ENCODE measurements around the gene CDNF.
"Not testable (repeated sequence)": the region's sequence is repeated elsewhere in the genome, so short reads cannot be mapped to it uniquely, and the experiment has no call there.

CDNF gene

DNA sequence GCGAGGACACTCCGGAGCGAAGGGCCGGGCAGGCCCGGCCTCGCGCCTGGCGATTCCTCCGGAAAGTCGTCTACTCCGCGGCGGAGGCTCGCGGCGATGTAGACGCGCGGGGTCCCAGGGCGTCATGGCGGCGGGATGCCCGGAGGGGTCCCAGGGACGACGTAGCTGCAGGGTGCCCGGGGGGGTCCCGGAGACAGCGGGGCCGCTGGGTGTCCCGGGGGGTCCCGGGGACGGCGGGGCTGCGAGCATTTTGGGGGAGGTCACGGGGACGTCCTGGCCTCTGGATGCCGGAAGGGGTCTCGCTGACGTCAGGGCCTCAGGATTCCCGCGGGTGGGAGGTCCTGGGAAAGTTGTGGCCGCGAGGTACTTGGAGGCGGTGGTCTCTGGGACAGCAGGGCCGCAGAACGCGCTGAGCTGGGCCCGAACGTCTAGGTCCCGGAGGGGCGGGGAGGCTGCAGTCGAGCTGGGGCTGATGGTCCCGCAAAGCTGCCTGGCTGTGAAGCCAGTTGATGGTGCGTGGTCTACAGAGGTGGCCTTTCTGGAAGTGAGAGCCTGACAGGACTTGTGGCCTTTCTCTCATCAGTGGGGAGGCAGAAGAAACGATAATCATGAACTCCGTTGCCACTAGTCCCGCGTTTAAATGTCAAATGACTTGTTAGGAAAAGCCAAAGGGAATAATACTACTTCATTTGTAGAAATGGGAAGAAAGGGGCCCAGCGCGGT lies 906 bp upstream of the CDNF start:
- DNase-seq, result no peak

DNA sequence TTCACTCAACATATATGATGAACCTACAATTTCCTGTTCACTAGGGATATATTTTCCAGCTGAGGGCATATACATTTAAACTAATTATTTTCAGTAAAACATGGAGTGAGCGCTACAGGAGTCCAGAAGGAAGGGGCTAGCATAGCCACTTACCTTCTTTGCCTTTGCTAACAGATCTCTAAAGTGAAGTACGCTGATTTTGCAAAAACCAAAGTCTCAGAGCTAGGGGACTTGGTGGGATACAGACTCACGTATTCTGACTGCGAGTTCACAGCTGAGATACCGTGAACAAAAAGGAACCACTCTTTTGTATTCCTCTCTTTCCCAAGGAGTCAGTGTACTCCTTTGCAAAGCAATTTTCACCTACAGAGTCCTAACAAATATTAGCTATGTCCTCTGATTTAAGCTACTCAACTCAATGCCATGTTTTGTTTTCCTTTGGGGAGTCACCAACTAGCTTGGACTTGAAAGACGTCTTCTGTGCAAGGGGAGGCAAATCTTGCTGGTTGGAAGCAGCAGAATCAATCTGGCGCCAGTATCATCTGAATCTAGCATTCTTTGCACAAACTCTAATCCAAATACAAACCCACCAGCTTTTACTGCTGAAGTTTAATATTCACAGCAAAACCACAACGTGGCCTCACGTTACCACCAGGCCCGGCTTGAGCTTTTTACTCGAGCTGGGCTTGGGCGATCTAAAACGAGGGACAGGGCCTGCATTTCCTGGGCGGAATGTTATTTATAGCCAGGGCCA lies 657 bp downstream of the CDNF start:
- DNase-seq, result no peak

DNA sequence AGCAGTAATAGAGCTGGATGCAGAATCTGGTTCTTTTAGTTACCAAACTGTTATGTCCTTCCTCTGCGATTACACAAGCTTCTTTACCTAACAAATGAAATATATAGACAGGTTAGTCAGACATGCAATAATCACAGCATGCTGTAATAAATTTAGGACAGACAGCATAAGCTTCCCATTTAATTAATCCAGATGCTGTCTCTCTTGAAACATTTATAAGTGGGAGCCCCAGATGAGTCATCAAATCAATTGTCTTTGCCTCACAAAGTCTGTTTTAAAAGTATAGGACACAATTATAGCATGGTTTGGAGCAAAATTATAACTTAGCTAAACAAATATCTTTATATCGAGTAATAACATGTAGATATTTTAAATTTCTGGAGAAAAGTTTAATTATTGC lies 1.6 kb downstream of the CDNF start:
- no peak for DNase-seq

DNA sequence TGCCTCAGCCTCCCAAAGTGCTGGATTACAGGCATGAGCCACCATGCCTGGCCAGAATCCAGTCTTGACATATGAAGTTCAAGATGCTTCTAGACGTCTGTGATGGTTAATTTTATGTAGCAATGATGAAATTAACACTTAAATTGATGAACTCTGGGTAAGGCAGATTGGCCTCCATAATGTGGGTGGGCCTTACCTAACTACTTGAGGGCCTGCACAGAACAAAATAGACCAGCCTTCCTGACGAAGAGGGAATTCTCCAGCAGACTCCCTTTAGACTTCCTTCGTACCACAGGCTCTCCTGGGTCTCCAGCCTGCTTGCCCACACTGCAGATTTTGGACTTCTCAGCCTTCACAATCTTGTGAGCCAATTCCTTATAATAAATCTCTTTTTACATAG lies 4.7 kb downstream of the CDNF start:
- no peak for DNase-seq

DNA sequence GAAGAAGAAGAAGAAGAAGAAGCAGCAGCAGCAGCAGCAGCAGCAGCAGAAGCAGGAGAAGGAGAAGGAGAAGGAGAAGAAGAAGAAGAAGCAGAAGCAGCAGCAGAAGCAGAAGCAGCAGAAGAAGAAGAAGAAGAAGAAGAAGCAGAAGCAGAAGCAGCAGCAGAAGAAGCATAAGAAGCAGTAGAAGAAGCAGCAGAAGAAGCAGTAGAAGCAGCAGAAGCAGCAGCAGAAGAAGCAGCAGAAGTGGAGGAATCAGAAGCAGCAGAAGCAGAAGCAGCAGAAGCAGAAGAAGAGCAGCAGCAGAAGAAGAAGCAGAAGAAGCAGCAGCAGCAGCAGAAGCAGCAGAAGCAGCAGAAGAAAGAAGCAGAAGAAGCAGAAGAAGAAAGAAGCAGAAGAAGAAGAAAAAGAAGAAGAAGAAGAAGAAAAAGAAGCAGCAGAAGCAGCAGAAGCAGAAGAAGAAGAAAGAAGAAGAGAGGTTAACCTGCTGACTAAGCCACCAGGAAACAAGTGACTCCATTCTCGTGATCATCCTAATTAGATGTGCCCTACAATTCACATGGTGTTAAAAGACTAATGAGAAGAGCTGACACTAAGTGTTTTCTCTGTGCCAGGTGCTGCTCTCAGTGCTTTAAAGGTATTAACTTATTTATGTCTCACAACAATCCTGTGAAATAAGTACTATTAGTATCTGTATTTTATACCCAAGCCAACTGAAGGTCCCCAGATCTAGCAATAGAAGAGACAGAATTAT lies 11.6 kb downstream of the CDNF start:
- DNase-seq, result no peak

DNA sequence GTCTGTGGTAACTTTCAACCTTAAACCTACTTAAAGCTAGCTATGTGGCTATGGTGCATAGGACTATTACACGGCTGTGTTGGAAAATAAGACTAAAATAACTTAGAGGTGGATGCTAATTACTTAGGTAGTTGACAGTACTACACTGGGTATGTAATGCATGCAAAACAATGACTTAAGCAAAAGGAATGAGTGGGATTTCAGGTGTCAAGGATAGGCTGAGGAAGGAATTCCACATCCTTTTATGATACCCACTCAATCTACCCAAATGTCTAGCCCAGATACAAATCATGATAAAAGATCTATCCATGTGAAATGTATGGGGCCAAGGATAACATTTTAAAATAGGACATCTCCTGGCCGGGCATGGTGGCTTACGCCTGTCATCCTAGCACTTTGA lies 13.9 kb downstream of the CDNF start:
- DNase-seq, result no peak

DNA sequence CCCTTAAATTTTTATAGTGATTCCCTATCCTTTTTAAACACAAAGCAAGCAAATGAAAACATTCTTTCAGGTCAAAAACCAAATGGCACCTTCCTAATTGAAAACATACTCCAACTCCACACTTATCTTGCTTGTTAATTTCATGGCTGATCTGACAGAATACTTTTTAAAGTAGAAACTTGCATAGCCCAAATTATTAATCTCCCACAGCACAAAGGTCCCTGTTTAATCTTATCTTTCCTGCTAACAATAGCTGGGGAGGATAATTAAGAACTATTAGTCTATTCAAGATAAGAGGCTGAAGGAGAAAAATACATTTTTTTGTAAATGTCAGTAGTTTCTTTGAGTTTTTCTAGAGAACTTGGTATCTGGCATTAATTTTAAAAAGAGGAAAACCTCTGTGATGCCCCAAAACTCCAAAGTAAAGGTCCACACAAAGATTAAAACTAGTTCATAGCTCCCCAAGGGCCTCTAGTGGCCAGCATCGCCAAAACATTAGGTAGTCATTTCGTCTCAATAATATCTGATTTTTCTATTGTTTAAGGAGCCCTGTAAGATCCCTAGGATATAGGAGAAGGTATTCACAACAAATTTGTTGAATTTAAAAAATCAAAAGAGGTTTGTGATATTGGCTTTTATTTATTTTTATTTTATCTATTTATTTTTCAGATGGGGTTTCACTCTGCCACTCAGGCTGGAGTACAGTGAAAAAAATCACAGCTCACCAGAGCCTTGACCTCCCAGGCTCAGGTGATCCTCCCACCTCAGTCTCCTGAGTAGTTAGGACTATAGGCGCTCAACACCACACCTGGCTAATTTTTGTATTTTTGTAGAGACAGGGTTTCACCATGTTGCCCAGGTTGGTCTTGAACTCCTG lies 14.7 kb downstream of the CDNF start:
- DNase-seq, result peak; percentile 49

DNA sequence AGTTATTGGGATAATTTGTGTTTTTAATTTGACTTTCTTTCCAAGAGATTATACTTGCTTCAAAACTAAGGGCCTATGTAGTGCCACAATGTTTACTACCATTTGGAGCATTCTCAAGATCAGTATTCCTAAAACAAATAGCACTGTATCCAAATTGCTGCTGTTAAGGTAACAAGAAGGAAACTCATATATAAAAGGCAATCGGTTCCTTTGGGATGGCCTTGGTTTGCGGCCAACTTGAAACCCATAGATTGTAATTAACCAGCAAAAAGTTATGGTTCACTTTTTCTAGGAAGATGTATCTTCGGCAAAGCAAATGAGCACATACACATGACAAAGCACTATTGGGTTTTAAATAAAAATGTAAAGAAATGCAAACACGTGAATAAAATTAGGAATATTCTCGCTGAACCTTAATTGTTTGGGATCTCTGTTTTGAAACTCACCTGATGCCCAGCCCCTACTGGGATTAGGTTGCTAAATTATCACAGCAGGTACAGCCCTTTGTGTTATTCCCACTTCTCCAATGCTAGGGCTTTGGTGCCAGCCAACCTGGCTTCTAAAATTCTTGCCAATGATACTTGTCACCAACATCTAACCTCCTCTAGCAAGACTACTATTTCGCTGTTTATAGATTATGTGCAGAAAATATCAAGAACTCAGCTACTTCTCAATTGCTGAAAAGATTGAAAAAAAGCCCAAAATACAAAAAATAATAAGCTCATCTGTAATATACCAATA lies 16.0 kb downstream of the CDNF start:
- DNase-seq, result no peak

DNA sequence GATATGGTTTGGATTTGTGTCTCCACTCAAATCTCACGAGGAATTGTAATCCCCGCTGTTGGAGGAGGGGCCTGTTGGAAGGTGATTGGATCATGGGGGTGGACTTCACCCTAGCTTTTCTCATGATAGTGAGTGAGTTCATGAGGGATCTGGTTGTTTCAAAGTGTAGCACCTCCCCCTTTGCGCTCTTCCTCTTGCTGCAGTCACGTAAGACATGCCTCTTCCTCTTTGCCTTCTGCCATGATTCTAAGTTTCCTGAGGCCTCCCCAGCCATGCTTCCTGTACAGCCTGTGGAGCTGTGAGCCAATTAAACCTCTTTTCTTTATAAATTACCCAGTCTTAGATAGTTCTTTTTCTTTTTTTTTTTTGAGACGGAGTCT lies 17.1 kb downstream of the CDNF start:
- DNase-seq, result no peak

DNA sequence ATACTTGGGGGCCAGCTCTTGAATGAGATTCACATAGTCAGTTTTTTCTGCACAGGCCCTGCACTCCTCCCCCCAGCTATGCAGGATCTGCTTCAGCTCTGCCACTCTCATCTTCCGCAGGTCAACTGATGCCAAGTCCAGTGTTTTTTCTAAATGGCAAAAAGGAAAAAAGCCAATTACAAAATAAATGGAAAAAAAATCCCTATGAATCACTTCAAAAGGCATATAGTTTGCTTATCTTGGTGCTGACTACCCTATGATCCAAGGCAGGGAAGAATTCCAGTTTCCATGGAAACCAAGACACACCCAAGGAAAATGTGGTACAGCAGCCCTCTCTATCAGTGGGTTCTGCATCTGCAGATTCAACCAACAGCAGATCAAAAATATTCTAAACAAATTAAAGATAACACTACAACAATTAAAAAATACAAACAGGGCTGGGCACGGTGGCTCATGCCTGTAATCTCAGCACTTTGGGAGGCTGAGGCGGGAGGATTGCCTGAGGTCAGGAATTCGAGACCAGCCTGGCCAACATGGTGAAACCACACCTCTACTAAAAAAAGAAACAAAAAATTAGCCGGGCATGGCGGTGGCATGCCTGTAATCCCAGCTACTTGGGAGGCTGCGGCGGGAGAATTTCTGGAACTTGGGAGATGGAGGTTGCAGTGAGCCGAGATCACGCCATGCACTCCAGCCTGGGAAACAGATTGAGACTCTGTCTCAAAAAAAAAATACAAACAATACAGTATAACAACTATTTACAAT lies 17.6 kb downstream of the CDNF start:
- DNase-seq, result no peak

DNA sequence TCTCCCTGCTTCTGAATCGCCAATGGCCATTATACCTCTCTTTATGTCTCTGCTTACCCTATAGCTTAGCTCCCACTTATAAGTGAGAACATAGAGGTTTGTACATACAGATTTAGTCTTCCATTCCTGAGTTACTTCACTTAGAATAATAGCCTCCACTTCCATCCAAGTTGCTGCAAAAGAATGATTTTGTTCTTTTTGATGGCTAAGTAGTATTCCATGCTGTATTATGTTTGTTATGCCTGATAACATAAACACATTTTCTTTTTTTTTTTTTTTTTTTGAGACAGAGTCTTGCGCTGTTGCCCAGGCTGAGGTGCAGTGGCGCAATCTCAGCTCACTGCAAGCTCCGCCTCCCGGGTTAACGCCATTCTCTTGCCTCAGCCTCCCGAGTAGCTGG lies 21.1 kb downstream of the CDNF start:
- not testable (repeated sequence) for DNase-seq

DNA sequence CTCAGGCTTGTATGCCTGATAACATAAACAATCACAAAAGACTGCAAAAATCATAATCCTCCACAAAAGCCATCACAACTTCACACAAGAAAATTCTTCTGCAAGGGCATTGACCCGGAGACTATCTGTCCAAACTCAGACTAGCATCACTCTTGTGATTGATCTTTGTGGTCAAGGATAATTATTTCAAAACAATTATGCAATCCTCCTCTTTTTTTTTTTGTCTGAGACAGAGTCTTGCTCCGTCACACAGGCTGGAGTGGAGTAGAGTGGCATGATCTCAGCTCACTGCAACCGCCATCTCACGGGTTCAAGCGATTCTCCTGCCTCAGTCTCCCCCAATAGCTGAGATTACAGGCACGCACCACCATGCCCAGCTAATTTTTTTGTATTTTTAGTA lies 22.2 kb downstream of the CDNF start:
- no peak for DNase-seq

DNA sequence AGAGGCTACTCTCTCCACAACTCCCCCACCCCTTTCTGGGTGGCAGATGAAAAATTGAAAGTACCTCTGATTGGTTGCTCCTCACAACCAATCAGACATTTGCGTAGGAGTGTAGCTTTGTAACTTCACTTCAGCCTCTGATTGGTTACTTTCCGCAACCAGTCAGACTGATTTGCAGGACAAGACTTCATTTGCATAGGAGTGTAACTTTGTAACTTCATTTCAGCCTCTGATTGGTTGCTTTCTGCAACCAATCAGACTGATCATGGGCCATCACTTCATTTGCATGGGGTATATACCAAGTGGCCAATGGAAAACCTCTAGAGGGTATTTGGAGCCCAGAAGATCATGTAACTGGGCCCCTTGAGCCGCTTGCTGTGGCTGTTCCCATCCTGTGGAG lies 25.6 kb downstream of the CDNF start:
- DNase-seq, result no peak

DNA sequence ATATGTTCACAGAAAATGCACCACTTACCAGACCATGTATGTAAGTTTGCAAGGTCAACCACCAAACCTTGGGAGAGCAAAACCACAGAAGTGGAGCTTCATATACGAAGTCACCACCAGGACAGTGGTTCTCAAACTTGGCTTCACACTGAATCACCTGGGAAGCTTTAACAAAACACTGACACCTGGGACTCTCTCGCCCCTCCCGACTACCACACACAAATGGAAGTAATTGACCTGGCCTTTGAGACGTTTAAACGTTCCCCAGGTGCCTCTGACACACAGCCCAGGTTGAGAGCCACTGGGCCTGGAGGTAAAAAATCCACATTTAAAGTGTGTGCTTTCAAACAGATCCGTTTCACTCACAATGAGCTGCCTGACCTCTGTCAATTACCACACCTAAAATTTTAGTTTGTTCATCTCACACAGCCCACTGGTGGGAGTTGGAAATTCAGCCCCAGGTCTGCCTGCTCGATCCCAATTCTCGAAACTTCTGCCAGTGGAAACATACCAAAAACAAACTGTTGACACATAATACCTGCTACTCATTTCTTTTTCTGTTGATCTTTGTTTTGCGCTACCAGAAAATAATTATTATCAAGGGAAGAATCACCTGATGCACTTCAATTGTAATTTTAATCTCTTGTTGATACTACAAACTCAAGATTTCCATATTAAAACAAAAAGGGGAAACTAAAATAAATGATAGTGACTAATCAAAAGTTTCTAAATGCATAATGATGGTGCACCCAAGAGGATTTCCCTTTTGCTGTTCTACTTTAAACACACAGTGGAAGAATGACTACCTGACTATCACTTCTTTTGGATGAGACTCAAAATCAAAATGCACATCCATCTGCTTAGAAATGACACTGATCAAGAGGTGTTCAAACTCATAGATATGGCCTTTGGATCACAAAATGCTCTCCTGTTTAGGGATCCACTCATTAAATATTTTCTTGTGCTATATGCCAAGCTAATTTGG lies 26.6 kb downstream of the CDNF start:
- no peak for DNase-seq

DNA sequence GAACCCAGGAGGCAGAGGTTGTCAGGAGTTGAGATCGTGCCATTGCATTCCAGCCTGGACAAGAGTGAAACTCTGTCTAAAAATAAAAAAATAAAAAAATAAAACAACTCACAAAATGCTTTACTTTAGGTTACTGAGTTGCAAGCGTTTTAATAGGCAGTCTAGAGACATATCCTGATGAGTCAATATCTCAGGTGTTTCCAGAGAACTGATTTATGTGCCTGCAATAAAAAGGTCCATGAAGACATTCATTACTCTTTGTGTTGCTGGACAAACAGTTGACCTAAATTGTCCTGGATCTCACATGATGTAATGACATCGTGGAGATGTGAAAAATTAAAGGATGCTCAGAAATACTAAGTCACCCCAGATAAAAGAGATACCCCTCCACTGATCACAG lies 31.5 kb downstream of the CDNF start:
- DNase-seq, result no peak

DNA sequence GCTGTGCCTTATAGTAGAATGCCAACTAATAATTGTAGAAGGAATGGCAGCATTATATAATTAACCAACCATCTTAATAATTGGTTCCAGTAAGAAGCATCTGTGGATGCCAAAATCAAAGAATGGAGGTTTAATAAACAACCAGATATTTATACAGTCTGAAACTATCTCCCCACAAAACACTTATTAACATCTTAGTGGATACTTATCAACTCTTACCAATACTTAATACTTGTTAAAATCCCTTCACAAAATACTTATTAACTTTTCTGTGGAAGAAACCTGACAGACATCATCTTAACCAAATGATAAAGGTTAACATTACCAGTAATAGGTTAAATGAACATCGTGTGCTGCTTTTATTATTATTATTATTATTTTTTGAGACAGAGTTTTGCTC lies 34.0 kb downstream of the CDNF start:
- DNase-seq, result no peak

DNA sequence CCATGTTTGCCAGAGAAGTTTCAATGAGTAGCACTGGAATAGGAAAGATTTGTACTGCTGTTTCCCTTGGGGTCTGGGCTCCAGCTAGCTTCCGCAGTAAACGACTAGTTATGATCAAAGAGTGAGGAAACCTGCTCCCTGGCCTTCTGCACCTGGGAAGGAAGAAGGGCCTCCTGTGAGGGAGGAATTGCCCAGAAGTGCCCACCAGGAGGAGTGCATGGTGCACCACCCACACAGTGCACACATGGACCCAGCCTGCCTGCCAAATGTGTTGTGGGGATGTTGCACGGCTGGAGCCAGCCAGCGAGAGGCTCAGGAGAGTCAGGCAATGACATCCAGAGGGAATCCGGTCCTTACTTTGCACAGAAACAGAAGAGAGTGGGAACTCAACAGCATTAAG lies 36.1 kb downstream of the CDNF start:
- no peak for DNase-seq

DNA sequence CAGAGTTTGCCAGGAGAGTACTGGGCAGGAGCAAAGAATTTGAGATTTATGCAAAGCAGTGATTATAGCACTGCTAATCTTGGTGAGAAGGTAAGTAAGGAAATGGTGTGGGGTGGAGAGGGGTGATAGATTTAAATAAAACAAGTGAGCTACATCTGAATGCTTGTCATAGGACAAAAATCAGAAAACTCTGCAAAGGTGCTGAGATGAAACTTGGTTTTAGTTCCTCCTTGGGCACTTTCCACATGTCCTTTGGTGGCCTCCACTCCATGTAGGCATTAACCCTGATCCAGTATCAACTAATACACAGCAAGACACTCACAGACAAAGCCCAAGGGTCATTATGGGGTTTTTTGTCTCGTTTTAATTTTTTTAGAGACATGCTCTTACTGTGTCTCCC lies 37.4 kb downstream of the CDNF start:
- no peak for DNase-seq

DNA sequence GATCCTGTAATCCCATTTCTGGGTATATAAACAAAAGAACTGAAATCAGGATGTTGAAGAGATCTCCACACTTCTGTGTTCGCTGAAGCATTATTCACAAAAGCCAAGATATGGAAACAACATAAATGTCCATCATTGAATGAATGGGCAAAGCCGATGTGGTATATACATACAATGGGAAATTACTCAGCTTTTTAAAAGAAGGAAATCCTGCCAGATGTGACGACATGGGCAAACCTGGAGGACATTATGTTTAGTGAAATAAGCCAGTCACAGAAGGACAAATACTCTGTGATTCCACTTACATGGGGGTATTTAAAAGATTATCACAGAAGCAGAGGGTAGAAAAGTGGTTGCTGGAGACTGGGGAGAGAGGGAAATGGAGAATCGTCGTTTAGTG lies 39.2 kb downstream of the CDNF start:
- no peak for DNase-seq

DNA sequence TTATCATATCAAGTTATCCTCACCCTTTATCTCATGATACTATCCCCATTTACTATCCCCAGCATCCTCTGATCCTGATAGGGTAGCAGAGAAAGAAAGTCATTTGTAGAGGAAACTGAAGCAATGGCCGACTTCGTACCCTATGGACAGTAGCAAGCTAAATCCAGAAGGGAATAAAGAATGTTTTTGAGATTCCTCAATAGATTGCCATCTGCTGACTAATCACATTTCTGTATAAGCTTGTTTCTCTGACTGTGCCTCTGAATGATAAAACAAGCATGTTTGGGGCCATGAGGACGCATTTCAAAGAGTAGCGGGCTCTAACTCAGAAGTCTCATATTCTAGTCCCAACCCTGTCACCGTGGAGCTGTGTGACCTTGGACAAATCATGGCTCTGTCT lies 49.9 kb downstream of the CDNF start:
- no peak for DNase-seq

All from activated CD8-positive, alpha-beta memory T cell treated with anti-CD3 and anti-CD28 coated beads, Interleukin-2, amount 50 U/mL, for 4 hours (primary cell).